GM19023 (cell line): ENCODE measurements around the gene LENG1.
"Not testable (repeated sequence)": the region's sequence is repeated elsewhere in the genome, so short reads cannot be mapped to it uniquely, and the experiment has no call there.

Source experiments
- ATAC-seq: cut with Tn5 transposase; IDR thresholded peaks from one replicate; pipeline ENCODE4 v1.9.1; 2021; ENCODE audit warnings: mild to moderate bottlenecking, moderate library complexity; ENCODE audit not compliant: unreplicated experiment

The LENG1 gene

DNA sequence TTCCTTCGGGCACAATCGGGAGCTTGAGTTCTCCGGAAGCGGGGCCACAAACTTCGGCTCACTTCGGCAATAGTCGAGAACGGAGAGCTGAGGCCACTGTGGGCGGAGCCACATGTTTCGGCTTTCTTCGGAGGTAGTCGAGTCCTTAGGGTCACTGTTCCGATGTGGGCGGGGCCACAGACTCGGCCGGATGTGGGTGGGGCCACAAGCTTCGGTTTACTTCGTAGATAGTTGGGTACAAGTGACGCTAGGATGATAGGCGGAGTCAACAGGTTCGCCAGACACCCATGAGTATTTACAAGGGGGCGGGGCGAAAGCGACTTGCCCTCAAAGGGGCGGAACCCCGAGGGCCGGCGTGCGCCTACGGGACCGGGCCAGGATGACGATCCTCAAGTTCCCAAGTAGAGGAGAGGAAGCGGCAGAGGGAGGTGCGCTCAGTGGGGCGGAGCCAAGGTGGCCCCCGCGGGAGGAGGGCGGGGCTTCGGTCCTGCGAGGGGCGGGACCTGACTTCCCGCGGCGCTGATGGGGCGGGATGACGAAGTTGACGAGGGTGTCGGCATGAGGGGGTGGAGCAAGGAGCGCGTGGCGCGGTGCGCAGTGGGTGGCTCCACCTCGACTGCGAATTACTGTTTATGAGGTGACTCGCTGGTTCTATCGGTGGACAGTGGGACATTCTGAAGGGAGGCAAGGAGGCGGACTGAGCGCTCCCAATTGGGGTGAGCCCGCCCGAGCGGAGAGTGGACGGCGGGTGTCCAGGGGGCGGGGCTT, 30.4 kb upstream of the LENG1 start:
- peak; percentile 49 for ATAC-seq

DNA sequence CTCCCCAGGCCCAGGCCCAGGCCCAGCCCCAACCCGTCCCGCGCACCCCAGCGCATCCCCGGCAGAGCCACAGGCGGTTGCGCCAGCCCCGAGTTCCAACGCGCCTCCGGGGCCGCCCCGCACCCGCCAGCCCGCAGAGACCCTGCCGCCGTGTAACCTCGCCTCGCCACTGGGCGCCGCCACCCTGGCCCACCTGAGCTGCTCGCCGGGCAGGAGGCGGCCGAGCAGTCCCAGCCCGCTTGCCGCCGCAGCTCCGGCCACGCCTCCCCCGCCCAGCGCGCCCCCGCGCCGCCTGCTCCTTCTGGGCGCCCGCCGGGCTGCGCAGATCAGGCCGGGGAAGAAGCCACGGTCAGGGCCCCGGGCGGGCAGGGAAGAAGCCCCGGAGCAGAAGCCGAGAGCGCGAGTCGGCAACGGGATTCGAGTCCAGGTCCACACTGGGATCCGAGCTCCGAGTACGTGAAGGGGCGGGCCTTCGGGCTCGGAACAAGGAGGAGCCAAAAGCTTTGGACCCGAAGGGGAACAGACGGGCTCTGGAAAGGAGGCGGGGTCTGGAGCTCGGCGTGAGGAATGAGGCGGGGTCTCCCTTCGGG, 29.7 kb upstream of the LENG1 start, which contains the start of gene MBOAT7:
Gene MBOAT7, minus strand, starts transcription at position 436 of the 590 bp plus-strand sequence. CDS start 1,072 bp downstream, outside the sequence.
- ATAC-seq, result peak; percentile 18

DNA sequence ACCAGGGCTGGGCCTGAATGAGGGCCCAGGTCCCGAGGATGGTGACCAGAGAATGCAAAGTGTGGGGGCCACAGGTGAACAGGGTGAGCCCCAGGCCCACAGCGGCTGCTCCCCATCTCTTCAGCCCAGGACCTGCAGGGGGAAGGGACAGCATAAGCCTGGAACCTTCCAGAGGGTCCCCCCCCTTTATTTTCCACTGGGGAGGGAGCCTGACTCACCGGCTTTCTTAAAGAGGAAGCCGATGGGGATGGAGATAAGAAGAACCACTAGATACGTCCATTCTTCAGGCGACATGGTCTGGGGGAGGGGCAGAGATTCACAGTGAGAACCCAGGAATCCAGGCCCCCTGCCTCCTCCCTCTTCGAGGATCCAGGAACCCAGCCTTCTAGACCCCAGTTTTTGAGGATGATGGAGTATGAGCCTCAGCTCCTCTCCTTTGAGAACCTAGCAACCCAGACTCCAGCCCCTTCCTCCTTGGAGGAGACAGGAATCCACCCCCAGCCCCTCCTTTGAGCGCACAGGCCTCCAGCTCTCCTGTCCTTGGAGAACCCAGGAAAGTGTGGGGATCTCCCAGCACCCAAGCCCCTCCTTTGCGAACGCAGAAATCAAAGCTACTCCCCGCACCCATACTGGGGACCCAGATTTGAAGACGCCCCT, 28.8 kb upstream of the LENG1 start:
- ATAC-seq, result no peak

DNA sequence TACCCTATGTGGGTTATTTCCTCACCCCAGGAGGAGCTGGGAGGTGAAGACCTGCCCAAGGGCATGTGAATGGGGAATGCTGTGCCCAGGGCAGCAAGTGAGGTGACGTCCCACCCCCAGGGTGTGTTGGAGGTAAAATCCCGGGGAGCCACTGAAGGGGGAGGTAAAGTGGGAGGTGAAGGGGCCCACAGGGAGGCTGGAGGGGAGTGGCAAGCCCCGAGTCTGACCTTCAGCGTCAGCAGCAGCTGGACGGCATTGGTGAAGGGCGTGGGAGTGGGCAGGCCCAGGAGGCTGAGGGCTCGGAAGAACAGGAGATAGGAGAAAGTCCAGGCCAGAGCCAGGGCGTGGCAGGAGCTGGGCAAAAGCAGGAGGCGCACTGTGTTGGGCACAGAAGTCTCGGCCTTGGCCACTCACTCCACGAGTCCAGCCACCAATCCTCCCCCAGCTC, 27.4 kb upstream of the LENG1 start:
- ATAC-seq, result no peak

DNA sequence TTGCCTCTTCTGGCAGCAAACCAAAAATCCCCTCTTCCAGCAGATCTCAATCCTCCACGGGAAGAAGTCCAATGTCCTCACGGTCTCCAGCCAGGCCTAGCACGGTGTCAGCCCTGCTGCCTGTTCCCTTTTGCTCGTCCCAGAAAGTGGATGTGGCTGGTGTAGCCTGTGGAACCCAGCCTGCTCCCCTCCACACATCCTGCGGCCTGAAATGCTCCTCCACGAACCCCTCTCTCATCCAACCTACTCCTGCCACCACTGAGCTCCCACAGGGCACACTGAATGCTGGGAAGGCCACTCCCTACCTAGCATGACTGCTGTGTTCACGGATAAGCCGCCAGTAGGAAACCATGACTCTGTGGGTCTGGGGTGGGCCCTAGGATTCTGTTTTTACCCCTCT, 26.8 kb upstream of the LENG1 start:
- no peak for ATAC-seq

DNA sequence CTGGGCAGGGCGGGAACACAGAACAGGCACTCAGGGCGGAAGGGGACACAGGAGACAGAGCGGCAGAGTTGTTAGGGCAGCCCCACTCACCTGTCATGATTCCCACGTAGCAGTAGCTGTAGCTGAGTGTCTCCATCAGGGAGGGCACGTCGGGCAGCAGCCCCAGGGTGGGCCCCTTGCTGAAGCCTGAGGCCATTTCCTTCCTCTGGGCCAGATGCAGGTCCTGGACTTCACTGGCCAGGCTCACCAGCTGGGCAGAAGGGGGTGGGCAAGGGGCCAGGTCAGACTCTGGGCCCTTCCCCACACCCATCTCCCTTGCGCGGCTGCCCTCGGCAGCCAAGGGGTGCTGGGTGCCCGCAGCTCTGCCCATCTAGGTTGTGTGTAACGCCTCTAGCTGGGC, 23.9 kb upstream of the LENG1 start:
- ATAC-seq, result no peak

DNA sequence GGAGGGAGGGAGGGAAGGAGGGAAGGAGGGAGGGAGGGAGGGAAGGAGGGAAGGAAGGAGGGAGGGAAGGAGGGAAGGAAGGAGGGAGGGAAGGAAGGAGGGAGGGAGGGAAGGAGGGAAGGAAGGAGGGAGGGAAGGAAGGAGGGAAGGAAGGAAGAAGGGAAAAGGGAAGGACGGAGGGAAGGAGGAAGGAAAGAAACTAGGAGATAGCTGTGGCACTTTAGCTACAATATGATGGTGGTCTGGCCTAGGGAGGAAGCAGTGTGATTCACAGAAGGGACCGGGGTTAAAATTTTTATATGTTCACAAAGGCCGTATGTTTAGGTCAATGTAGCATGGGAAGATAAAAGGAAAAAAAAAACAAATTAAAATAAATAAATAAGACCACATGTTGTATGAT, 22.4 kb upstream of the LENG1 start:
- ATAC-seq, result not testable (repeated sequence)

DNA sequence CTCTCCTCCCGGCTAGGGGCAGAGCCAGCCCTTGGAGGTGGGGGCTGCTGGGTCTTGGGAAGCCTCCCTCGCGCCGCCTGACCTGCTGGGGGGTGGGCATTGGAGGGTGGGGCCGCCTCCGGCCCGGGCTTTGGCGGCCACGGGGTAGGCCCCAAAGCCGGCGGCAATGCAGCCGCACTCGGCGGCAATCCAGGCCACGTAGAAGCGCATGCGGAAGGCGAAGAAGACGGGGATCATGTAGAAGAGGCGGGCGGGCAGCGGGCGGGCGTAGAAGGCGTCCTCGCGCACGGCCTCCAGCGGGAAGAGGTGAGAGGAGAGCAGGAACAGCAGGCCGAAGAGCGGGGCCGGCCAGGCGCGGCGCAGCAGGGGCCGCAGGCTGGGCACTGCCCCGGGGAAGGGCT, 21.2 kb upstream of the LENG1 start:
- no peak for ATAC-seq

DNA sequence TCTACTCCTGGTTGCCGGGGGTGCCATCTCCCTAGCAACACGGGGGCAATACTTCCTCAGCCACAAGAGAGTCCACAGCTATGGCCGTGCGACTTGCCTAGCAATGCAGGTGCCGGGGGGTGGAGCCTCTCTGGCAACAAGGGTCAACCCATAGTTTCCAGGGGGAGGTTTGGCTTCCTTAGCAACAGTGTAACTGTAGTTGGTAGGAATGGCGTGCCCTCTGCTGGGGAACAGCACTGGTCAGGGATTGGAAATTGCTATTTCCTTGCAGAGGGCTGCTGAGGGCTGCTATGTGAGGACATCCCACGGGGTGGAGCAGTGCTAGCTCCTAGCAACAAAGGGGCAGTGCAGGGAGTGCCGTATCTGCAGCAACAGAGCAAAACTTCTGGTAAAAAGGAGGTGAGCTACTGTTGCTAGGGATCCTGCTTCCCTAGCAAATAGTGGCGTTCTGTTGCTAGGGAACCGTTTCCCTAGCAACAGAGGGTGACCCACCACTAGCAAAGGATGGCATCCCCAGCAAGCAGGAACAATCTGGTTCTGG, 20.5 kb upstream of the LENG1 start:
- no peak for ATAC-seq

DNA sequence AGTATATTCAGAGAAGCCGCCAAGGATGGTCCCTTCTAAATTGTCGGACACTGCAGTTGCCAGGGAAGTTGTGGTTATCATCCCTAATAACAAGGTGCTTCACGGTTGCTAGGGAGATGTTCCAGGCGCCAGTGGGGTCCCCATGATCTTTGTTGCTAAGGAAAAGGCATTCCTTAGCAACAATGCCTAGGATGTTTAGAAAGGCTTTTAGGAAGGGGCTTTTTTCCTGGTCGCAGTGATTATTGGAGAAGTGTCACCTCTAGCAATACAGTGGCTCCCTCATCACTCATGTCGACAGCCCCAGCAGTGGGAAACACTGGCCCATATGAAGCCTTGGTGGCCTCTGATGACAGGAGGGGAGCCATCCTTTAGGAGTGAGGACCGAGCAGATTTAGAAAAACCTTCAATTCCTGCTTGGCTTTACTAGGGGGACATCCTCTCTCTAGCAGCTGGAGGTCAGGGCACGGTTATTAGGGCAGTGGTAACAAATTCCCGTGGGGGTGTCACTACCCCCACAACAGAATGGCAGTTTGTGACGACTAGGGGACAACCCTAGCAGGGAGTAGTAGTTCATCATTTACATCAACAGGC, 19.8 kb upstream of the LENG1 start:
- no peak for ATAC-seq

DNA sequence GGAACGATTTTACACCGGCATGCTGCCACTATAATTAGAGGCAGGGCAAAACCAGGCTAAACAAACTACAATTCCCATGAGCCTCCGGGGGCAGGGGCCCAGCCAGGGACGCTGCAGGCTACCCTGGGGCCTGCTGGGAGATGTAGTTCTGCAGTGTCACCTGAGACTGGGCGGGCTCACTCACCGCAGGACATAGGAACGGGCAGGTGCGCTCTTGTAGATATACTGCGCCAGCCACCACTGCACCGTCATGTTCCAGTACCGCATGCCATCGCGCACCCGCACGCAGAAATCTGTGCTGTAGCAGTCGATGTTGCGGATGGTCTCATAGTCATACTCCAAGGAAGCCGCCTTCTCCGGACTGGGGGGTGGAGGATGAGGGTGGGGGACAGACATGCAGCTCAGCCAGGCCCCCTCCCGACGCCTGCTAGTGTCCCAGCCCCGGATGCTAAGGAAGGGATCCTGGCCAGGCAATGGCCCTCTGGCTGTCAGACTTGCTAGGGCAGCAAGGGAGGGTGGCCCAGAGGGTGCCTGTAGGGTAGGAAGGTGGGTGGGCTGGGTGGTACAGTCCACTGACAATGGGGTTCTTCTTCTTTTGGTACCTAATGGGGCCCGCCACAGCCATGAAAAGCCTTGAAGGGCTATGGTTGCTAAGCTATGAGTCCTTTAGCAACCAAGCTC, 19.2 kb upstream of the LENG1 start:
- no peak for ATAC-seq

DNA sequence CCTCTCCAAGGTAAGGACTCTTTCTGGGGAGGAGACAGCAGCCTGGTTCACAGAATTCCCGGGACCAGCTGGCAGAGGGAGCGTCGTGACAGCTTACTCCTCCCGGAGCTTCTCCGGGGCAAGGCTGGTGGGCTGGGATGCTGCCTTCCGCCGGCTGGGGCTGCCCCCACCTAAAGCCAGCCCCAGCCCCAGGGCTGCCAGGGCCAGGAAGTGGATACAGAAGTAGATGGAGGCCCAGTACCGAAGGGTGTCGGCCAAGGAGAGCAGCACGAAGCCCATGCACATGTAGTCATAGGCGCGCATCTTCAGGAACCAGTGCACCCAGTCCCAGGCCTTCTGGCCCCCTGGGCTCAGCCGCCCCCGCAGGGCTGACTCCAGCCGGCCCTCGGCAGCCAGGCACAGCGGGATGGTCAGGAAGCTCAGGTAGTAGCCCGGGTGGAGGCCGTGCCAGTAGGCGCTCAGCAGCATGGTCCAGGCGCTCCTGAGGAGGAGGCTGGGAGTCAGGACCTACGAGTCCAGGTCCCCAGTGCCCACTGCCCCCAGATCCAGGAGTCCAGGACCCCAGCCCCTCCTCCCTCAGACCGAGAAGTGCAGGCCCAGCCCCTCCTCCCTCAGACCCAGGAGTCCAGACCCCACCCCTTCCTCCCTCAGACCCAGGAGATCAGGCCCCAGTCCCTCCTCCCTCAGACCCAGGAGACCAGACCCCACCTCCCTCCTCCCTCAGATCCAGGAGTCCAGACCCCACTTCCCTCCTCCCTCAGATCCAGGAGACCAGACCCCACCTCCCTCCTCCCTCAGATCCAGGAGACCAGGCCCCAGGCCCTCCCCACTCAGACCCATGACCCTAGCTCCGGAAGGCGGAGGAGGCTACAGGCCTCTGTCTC, 14.7 kb upstream of the LENG1 start:
- no peak for ATAC-seq

DNA sequence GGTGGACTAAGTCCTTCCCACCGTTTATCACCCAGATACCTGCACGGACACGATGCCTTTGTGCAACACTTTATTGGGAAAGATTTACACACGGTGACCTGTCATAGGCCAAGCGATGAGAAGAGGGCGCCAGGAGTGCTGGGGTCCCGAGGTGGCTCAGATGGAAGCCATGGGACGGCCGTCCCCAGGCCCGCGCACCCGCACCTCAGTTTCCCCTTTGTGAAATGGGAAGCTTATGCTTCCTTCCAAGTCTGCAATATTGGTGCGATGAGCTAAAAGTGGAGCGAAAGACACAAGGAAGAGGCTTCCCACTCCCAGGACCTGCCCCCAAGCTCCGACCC, 13.8 kb upstream of the LENG1 start:
- ATAC-seq, result no peak

DNA sequence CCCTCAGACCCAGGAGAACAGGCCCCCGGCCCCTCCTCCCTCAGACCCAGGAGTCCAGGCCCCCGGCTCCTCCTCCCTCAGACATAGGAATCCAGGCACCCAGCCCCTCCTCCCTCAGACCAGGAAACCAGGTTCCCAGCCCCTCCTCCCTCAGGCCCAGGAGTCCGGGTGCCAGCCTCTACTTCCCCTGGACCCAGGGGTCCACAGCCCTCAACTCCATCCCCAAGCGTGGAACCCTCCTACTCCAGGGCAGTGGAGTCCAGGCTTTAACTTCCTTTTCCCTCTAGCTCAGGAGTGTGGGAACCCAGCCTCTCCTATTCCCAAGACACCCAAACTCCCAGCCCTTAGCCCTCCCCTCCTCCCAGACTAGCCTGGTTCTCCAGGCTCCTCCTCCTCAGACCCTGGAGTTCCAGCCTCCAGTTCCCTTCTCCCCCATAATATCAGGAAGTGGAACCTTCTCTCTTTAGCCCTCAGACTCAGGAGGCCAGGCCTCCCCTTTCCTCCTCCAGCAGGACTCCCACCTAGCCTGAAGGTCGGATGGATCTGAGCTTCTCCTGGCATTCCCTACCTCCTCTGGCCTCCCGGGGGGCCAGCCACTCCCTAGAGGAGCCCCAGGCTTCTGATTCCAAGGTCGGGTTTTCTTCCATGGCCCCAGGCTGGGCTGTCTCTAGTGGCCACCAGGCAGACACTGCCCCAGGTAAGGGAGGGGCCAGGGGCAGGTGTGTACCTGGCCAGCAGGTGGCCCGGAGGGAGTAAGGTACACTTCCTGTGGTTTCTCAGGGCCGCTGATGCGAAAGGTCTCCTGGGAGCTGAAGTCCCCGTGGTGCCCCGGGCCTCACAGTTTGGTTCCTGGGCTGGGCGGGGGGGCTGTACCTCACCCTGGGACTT, 13.2 kb upstream of the LENG1 start, which contains the start of gene TMC4:
Gene TMC4, minus strand, starts transcription at position 690 of the 888 bp plus-strand sequence. Its CDS starts 43 bp downstream, at position 647.
- ATAC-seq, result no peak

DNA sequence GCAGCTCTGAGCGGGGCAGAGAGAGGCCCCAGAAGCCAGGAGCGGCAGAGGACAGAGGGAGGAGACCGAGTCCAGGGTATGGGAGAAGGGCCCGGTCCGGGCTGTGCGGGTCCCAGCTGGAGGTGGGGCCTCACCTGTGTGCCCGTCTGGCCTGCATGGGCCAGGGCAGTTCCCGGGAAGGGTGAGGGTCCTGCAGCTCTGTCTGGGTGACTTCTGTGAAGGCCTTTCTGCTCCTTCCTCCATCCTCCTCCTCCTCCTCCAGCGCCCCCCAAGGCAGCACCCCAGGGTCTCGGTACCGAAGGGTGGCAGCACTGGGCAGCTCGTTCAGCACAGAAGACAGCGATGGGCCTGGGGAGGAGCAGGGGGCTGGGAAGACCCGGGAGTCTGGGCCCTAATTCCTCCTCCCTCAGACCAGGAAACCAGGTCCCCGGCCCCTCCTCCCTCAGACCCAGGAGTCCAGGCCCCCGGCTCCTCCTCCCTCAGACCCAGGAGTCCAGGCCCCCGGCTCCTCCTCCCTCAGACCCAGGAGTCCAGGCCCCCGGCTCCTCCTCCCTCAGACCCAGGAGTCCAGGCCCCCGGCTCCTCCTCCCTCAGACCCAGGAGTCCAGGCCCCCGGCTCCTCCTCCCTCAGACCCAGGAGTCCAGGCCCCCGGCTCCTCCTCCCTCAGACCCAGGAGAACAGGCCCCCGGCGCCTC, 12.4 kb upstream of the LENG1 start:
- not testable (repeated sequence) for ATAC-seq

DNA sequence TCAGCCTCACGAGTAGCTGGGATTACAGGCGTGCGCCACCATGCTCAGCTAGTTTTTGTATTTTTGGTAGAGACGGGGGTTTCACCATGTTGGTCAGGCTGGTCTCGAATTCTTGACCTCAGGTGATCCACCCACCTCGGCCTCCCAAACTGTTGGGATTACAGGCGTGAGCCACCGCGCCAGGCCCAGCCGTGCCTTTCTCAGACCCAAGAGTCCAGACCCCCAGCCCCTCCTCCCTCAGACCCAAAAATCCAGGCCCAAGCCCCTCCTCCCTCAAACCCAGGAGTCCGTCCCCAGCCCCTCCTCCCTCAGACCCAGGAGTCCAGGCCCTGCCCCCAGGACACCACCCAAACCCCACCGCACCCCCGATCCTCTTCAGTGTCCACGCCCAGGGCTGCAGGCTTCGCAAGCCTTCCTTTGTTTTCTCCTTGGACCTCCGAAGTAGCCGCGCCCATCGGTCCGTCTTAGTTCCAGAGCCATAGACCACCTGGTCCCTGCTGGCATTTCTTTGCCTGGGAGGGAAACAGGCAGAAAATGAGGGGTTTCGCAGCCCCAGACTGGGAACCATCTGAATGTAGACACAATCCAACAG, 9.7 kb upstream of the LENG1 start:
- no peak for ATAC-seq

DNA sequence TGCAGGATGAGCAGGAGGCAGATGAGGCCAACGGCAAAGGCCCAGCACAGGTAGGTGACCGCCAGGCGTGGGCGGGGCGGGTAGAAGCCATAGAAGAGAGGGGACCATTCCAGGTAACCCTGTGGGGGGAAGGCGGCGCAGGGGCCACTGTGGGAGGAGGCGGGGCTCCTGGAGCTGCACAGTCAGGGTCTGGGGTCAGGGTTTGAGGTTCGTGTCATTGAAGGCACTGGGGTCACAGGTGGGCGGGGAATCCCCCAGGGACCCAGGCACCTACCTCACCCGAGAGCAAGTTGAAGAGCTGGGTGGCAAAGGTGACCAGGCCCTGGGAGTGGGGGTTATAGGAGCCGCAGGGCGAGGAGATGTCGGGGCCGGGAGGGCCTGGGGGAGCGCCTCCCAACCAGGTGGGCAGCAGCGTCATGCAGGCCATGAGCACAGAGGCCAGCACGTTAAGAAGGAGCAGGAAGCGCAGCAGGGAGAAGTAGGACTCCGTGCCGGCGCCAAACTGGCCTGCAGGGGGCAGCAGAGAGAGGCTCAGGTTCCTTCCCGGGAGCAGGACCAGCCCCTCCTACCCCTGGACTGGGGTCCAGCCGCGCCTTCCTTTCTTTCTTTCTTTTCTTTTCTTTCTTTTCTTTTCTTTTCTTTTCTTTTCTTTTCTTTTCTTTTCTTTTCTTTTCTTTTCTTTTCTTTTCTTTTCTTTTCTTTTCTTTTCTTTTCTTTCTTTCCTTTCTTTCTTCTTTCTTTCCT, 8.8 kb upstream of the LENG1 start:
- ATAC-seq, result peak; percentile 60
